Heart left ventricle (tissue), 16 donors: Measurements from ENCODE around the gene PLA2G6. TPM values are rescaled to one million over a fixed set of nuclear protein-coding genes. Genes with fewer than 3 reads are reported as not detected.

ENCODE experiments used
- ATAC-seq, 4 donors: fragments of 200-7000 bp; cut with Tn5 transposase; one replicate each; pipeline ENCODE4 v1.9.1; 2020 to 2022; ENCODE audit warnings: moderate library complexity in 4 of 4, mild to moderate bottlenecking in 3 of 4, moderate number of reproducible peaks in 1 of 4
- DNase-seq, 5 donors: peaks; one replicate each; pipeline ENCODE4 v3.0.0-alpha.2; 2020
- H3K27ac ChIP-seq, 12 donors: fragments of 200-600 bp; sonication (generic) in 4 of 12; one replicate each; pipeline versions ENCODE4 v1.5.0 to v1.8.0; 2016 to 2022; ENCODE audit warnings: mild to moderate bottlenecking in 2 of 12
- H3K27me3 ChIP-seq, 9 donors: fragments of 200-600 bp; sonication (generic) in 2 of 9; one replicate each; pipeline versions ENCODE4 v1.5.1 to v1.8.0; 2016 to 2022; ENCODE audit warnings: mild to moderate bottlenecking in 3 of 9
- H3K36me3 ChIP-seq, 9 donors: fragments of 200-600 bp; sonication (generic) in 2 of 9; one replicate each; pipeline versions ENCODE4 v1.5.0 to v1.8.0; 2018 to 2022; ENCODE audit warnings: mild to moderate bottlenecking in 2 of 9
- H3K4me1 ChIP-seq, 12 donors: fragments of 200-600 bp; sonication (generic) in 4 of 12; one replicate each; pipeline versions ENCODE4 v1.5.0 to v1.8.0; 2016 to 2022; ENCODE audit warnings: mild to moderate bottlenecking in 3 of 12
- H3K4me3 ChIP-seq, 12 donors: fragments of 200-600 bp; sonication (generic) in 4 of 12; one replicate each; pipeline versions ENCODE4 v1.5.0 to v1.8.0; 2017 to 2022; ENCODE audit warnings: mild to moderate bottlenecking in 9 of 12, moderate library complexity in 4 of 12
- H3K9me3 ChIP-seq, 12 donors: fragments of 200-600 bp; sonication (generic) in 4 of 12; one replicate each; pipeline versions ENCODE4 v1.5.0 to v1.8.0; 2016 to 2022; ENCODE audit warnings: mild to moderate bottlenecking in 1 of 12
- POLR2A ChIP-seq, 2 donors: fragments of 450-650 bp; IDR thresholded peaks; one replicate each; pipeline ENCODE4 v1.6.1; 2017; ENCODE audit warnings: antibody characterized with exemption in 2 of 2, mild to moderate bottlenecking in 2 of 2, moderate library complexity in 2 of 2
- WGBS, 4 donors: extraction: QIAGEN DNeasy Blood & Tissue Kit in 2 of 4; methylation state at CpG; one replicate each; pipeline versions ENCODE4 v1.1.5 to v1.1.7; 2013 to 2018; 5-methylcytosine and 5-hydroxymethylcytosine counted together
- intact Hi-C, 10 donors: fragments of 100-400 bp; cut with DNase I; formaldehyde crosslinking; loops; one replicate each; pipeline versions ENCODE4 v1.11.1 to v1.14.2; 2022
- polyA plus RNA-seq, 2 donors: library from polyadenylated mRNA; stranded (reverse); fragments of 200-250 nt; gene quantifications; one replicate each; pipeline ENCODE4 v1.2.3, GENCODE V29; 2013
- total RNA-seq, 9 donors: library from RNA; depleted of rRNA in 2 of 9; stranded (reverse); fragments of >200 nt in 2 of 9; fragmentation: NEBNext Ultra II Directional in 3 of 9; extraction: Animal tissue kit (Norgen Biotek cat#: 25700) in 3 of 9; gene quantifications; one replicate each; pipeline versions ENCODE4 v1.1.0 to v1.2.4, GENCODE V29; 2016 to 2023
- TF ChIP-seq, protein P1 (sequence below), 12 donors: fragments of 200-600 bp; sonication (generic) in 4 of 12; IDR thresholded peaks; one replicate each; pipeline versions ENCODE4 v1.5.0 to v1.8.0; 2018 to 2022; ENCODE audit warnings: antibody characterized with exemption in 12 of 12, mild to moderate bottlenecking in 5 of 12
- donor health status: ischemic (EF 13 %, LVEDD 7.1; RV severe dilation, severe dysfunction).
- donor health status: healthy with polysubstance abuse.
- donor health status: DM: no; HTN: yes; CAD: no.
- donor health status: DM: no; HTN: no; CAD: no.
- donor health status: ischemic (EF 25% LVEDD 6.9; RV normal size, moderate dysfunction).
- donor health status: ischemic (EF 25% LVEDD 5.7; RV mildly dilated, moderate dysfunction).
- donor health status: healthy.
- donor health status: DM: yes; HTN: yes; CAD: no.
- donor health status: ischemic (EF 35%, LVEDD 5.7; RV mildly dilated, moderate dysfunction).
- donor health status: nonischemic (EF 11% LVEDD 7.7; RV severe dilation, severe dysfunction).
- donor health status: DM: yes; HTN: yes; CAD: no.
- donor health status: PGD.
- donor health status: ischemic (EF 29% LVEDD 5.4; RV normal size, mild dysfunction).
- donor health status: nonischemic (EF 23%, LVEDD 6.1; RV moderate dilation, normal function).

Gene PLA2G6
- total and polyA plus RNA-seq, 11 donors, result 4.9 to 17.9 (median 11.0) TPM

DNA sequence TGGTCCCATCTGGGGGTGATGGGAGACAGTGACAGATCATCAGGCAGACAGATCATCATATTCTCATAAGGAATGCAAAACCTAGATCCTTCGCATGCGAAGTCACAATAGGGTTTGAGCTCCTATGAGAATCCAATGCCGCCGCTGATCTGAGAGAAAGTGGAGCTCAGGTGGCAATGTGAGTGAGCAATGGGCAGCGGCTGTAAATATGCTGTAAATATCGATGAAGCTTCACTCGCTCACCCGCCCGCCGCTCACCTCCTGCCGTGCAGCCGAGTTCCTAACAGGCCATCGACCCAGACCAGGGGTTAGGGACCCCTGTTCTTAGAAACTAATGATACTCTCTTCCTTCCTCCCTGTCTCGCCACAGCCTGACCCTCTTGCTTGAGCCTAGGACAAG is 9.4 kb upstream of the PLA2G6 start:
- no peak for DNase-seq
- H3K4me3 ChIP-seq, result no peak overlapping the region
- no peak for TF ChIP-seq POLR2A (IDR thresholded peaks at IDR 0.05)
- TF ChIP-seq, protein P1, sequence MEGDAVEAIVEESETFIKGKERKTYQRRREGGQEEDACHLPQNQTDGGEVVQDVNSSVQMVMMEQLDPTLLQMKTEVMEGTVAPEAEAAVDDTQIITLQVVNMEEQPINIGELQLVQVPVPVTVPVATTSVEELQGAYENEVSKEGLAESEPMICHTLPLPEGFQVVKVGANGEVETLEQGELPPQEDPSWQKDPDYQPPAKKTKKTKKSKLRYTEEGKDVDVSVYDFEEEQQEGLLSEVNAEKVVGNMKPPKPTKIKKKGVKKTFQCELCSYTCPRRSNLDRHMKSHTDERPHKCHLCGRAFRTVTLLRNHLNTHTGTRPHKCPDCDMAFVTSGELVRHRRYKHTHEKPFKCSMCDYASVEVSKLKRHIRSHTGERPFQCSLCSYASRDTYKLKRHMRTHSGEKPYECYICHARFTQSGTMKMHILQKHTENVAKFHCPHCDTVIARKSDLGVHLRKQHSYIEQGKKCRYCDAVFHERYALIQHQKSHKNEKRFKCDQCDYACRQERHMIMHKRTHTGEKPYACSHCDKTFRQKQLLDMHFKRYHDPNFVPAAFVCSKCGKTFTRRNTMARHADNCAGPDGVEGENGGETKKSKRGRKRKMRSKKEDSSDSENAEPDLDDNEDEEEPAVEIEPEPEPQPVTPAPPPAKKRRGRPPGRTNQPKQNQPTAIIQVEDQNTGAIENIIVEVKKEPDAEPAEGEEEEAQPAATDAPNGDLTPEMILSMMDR (IDR thresholded peaks at IDR 0.05), result no peak
- no peaks in the 10 kb centered on the region for H3K36me3 ChIP-seq
- WGBS, 4 donors, result 88 to 96% (median 93%) methylated on average over 14 of the region's 14 CpGs
- H3K9me3 ChIP-seq, result no peaks in the 10 kb centered on the region
- intact Hi-C loops, result no loop called here
- no peak overlapping the region for H3K27ac ChIP-seq
- no peaks in the 10 kb centered on the region for H3K27me3 ChIP-seq
- H3K4me1 ChIP-seq, result peaks cover 0 to 13% (median 4%) of the 10 kb centered on the region in 12 donors
- no peak for ATAC-seq

DNA sequence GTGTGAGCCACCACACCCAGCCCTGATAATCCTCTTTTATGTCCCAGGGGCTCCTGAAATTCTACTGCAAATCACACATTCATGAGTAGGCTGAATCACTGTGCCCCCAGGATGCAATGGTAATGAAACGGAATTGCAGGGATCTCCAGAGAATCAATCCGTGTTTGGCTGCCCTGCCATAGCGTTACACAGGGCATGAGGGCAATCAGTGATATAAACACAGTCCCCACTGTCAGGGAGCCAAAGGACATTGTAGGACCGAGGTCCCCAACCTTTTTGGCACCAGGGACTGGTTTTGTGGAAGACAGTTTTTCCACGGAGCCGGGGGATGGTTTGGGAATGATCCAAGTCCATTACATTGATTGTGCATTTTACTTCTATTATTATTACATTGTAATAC is 9.0 kb upstream of the PLA2G6 start:
- TF ChIP-seq POLR2A (IDR thresholded peaks at IDR 0.05), result no peak
- TF ChIP-seq, protein P1 (IDR thresholded peaks at IDR 0.05), result no peak
- no peaks in the 10 kb centered on the region for H3K27me3 ChIP-seq
- no peak overlapping the region for H3K27ac ChIP-seq
- H3K9me3 ChIP-seq, result no peaks in the 10 kb centered on the region
- no peaks in the 10 kb centered on the region for H3K36me3 ChIP-seq
- peaks cover 0 to 13% (median 4%) of the 10 kb centered on the region in 12 donors for H3K4me1 ChIP-seq
- DNase-seq (no peak), ATAC-seq (no peak)
- no peak overlapping the region for H3K4me3 ChIP-seq
- intact Hi-C loops, result no loop called here
- 67 to 75% (median 72%) methylated on average over 6 of the region's 6 CpGs for WGBS, 4 donors

DNA sequence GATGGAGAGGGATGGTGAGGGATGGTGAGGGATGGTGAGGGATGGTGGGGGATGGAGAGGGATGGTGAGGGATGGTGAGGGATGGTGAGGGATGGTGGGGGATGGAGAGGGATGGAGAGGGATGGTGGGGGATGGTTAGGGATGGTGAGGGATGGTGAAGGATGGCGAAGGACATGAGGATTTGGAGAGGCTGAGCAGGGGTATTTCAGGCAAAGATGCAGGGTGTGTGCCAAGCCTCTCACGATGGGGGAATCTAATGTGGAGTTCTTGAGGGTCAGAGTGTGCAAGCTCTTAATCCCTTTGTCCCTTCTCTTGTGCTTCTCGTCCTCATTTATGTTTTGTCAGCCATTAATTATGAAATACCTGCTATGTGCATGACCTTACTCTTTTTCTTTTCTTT is 7.5 kb upstream of the PLA2G6 start:
- TF ChIP-seq, protein P1 (IDR thresholded peaks at IDR 0.05), result no peak

DNA sequence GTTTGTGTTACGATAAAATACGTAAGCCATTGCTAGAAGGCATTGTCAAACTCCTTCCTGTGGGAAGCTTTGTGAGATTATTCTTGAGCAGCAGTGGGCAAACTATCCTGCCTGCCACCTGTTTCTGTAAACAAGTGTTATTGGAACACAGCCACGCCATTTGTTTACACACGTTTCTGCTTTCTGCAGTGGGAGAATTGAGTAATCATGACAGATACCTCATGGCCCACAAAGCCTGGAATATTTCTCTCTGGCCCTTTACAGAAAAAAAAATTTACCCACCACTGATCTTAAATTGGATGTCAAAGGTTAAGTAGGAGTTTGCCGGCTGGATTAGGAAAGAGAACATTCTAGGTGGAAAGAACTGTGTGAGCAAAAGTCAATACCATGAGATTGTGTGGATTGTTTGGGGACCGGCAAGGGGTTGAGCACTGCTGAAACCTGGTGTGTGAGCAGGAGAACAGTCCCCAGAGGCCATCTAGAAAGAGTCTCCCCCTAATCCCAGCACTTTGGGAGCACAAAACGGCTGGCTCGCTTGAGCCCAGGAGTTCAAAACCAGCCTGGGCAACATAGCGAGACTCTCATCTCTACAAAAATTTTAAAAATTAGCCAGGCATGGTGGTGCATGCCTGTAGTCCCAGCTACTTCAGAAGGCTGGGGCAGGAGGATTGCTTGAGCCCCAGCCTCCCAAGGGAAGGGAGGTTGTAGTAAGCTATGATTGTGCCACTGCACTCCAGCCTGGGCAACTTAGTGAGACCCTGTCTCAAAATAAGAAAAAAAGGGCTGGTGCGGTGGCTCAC is 6.0 kb upstream of the PLA2G6 start:
- WGBS, 4 donors, result 71 to 77% (median 75%) methylated on average over 10 of the region's 10 CpGs
- no peaks in the 10 kb centered on the region for H3K27me3 ChIP-seq
- ATAC-seq (no peak), DNase-seq (no peak)
- intact Hi-C loops, result no loop called here
- peaks cover 0 to 1% (median 0%) of the 10 kb centered on the region in 12 donors for H3K4me1 ChIP-seq
- no peak overlapping the region for H3K4me3 ChIP-seq
- no peaks in the 10 kb centered on the region for H3K36me3 ChIP-seq
- no peak overlapping the region for H3K27ac ChIP-seq
- TF ChIP-seq, protein P1 (IDR thresholded peaks at IDR 0.05), result no peak
- H3K9me3 ChIP-seq, result no peaks in the 10 kb centered on the region

More for the DNA sequence above, 7.5 kb upstream of the PLA2G6 start:
- no peaks in the 10 kb centered on the region for H3K9me3 ChIP-seq
- H3K4me3 ChIP-seq, result no peak overlapping the region
- peaks cover 0 to 7% (median 2%) of the 10 kb centered on the region in 12 donors for H3K4me1 ChIP-seq
- no peaks in the 10 kb centered on the region for H3K27me3 ChIP-seq
- intact Hi-C loops, result no loop called here
- WGBS, 4 donors, result 74 to 88% (median 79%) methylated on average over 3 of the region's 3 CpGs
- DNase-seq (no peak), ATAC-seq (no peak)
- no peaks in the 10 kb centered on the region for H3K36me3 ChIP-seq
- H3K27ac ChIP-seq, result no peak overlapping the region
